Measurements from ENCODE around the gene CDK4.

The CDK4 gene

DNA sequence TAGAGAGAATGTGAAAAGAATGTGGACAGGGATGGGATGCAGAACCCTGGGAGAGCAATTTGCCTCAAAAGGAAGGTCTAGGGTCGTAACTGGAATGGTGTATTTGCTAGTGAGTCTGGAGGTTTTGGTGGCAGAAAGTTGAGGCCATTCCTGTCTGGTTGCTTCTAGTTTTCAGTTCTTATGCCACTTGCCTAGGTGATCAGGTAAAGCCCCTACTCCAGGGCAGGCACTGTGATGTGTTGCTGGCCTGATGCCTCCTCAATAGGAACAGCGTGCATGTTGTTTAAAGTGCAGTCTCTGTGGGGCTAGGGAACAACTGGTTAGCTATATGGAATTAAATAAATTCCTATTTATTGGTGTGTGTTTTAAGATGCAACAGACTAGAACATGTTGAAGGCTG is 51.8 kb downstream of the CDK4 start:
- DNase-seq (ENCODE audit: low read depth): no peak

DNA sequence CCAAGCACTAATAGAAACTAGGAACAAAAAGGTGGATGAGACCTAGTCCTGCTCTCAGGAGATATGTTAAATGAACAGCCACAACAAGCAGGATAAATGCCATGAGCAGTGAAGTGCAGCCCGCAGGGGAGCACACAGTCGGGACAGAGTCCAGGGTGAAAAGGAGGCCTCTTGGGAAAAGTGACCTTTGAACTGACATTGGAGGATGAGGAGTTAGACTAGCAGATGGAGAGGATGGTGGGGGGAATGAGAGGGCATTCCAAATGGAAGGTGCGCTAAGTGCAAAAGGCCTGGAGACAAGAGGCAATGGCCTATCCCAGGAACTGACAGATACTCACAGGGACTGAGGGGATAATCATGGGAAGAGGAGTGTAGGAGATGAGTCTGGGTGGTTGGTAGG is 53.7 kb downstream of the CDK4 start:
- no peak for DNase-seq (ENCODE audit: low read depth)

Measured in activated T-cell treated with anti-CD3 and anti-CD28 coated beads for 48 hours (primary cell).